Keratinocyte (primary cell): ENCODE results near the gene MAPT. TPM values are rescaled to one million over a fixed set of nuclear protein-coding genes. Genes with fewer than 3 reads are reported as not detected.
"Not testable (repeated sequence)": the region's sequence is repeated elsewhere in the genome, so short reads cannot be mapped to it uniquely, and the experiment has no call there.

Source experiments
- DNase-seq: peaks from one replicate; pipeline ENCODE4 v3.0.0-alpha.2; 2011; ENCODE audit warnings: low read depth, missing footprints, low spot score
- FAIRE-seq: peaks from 2 replicates; lab custom pipeline; 2011; peaks lifted over from hg19 to GRCh38; lab: Jason Lieb, UNC
- H2AFZ ChIP-seq: 2 replicates; pipeline ENCODE4 v1.6.0; 2012; ENCODE audit warnings: low read length, control low read depth, inconsistent platforms; ENCODE audit not compliant: control insufficient read depth
- H3K27ac ChIP-seq: 2 replicates; pipeline ENCODE4 v1.5.1; 2011; ENCODE audit warnings: low read length; ENCODE audit not compliant: control insufficient read depth, insufficient read depth
- H3K27me3 ChIP-seq: 3 replicates; pipeline ENCODE4 v1.6.0; 2011; ENCODE audit warnings: low read length; ENCODE audit not compliant: control insufficient read depth, insufficient read depth; ENCODE audit errors: extremely low read depth
- H3K36me3 ChIP-seq, 2 experiments: 2 replicates in 1 of 2; 3 replicates in 1 of 2; pipeline ENCODE4 v1.5.1; 2011; ENCODE audit warnings: low read length in 2 of 2, mild to moderate bottlenecking in 1 of 2; ENCODE audit not compliant: control insufficient read depth in 2 of 2, insufficient read depth in 2 of 2; ENCODE audit errors: extremely low read depth in 1 of 2
- H3K4me1 ChIP-seq: 3 replicates; pipeline ENCODE4 v1.5.1; 2011; ENCODE audit warnings: low read length; ENCODE audit not compliant: control insufficient read depth, insufficient read depth; ENCODE audit errors: extremely low read depth
- H3K4me2 ChIP-seq: 3 replicates; pipeline ENCODE4 v1.6.0; 2011; ENCODE audit warnings: low read depth, low read length; ENCODE audit not compliant: control insufficient read depth, insufficient read depth; ENCODE audit errors: extremely low read depth
- H3K4me3 ChIP-seq, 3 experiments: fragments of 200-600 bp in 1 of 3; sonication (generic) in 1 of 3; 2 replicates in 2 of 3; 3 replicates in 1 of 3; pipeline ENCODE4 v1.5.1; 2011 to 2016; ENCODE audit warnings: low read length in 3 of 3, mild to moderate bottlenecking in 3 of 3, control low read depth in 2 of 3, inconsistent platforms in 1 of 3, low read depth in 1 of 3, mixed read lengths in 1 of 3, mixed run types in 1 of 3, moderate library complexity in 1 of 3; ENCODE audit not compliant: control insufficient read depth in 2 of 3, insufficient read depth in 2 of 3; ENCODE audit errors: extremely low read depth in 1 of 3
- H3K79me2 ChIP-seq: 2 replicates; pipeline ENCODE4 v1.6.0; 2012; ENCODE audit warnings: low read length; ENCODE audit not compliant: control insufficient read depth, insufficient read depth
- H3K9ac ChIP-seq: 3 replicates; pipeline ENCODE4 v1.6.0; 2011; ENCODE audit warnings: low read length; ENCODE audit not compliant: control insufficient read depth, insufficient read depth; ENCODE audit errors: extremely low read depth
- H3K9me1 ChIP-seq: 3 replicates; pipeline ENCODE4 v1.6.0; 2011; ENCODE audit warnings: low read length; ENCODE audit not compliant: control insufficient read depth, insufficient read depth; ENCODE audit errors: extremely low read depth
- H3K9me3 ChIP-seq: 2 replicates; pipeline ENCODE4 v1.5.1; 2012; ENCODE audit warnings: low read depth, low read length; ENCODE audit not compliant: control insufficient read depth
- H4K20me1 ChIP-seq: 3 replicates; pipeline ENCODE4 v1.6.0; 2011; ENCODE audit warnings: low read length; ENCODE audit not compliant: control insufficient read depth, insufficient read depth; ENCODE audit errors: extremely low read depth
- EZH2 ChIP-seq: IDR thresholded peaks from one replicate; pipeline ENCODE4 v1.6.1; 2012; ENCODE audit warnings: inconsistent platforms, mild to moderate bottlenecking, low read length, moderate library complexity
- dilution Hi-C: fragments of 300-500 bp; cut with MboI; formaldehyde crosslinking; loops from one replicate; pipeline ENCODE4 v1.7.0; 2020; ENCODE audit warnings: low sequenced_read_pairs; ENCODE audit not compliant: extremely low pct_ligation_motif_present
- polyA plus RNA-seq, 5 experiments: library from polyadenylated mRNA; depleted of rRNA in 3 of 5; stranded (reverse) in 3 of 5; stranded (forward) in 1 of 5; unstranded in 1 of 5; fragments of >200 nt; gene quantifications; 1 replicate in 1 of 5; 2 replicates in 3 of 5; 3 replicates in 1 of 5; pipeline versions ENCODE4 v1.2.1 to v1.2.3, GENCODE V29; 2011 to 2012; ENCODE audit warnings: missing spikeins in 2 of 5, low read depth in 1 of 5, low replicate concordance in 1 of 5
- TF ChIP-seq, protein P1 (sequence below), 3 experiments: IDR thresholded peaks in 1 of 3; conservative IDR thresholded peaks in 1 of 3; optimal IDR thresholded peaks in 1 of 3; 2 replicates in 2 of 3; 3 replicates in 1 of 3; pipeline versions ENCODE3 to v1.5.1; 2011; ENCODE audit warnings: low read length in 3 of 3, mild to moderate bottlenecking in 3 of 3, moderate library complexity in 2 of 3, control low read depth in 1 of 3, inconsistent platforms in 1 of 3; ENCODE audit not compliant: insufficient read depth in 2 of 3; ENCODE audit errors: extremely low read depth in 1 of 3

Gene MAPT
- polyA plus RNA-seq, 1 donor (not counting 4 experiments of a cell fraction or from before 2014, with no cell fraction given): 0.08 TPM

DNA sequence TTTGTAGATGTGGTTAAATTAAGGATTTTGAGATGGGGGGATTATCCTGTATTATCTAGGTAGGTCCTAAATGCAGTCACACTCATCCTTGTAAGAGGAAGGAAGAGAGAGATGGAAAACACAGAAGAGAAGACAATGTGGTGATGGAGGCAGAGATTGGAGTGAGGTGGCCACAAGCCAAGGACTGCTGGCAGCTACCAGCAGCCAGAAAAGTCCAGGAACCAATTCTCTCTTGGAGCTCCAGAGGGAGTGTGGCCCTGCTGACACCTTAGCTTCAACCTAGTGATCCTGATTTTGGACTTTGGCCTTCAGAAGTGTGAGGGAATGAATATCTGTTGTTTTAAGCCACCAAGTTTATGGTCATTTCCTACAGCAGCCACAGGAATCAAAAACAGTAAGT is 18.0 kb downstream of the MAPT start:
- Histone ChIP-seq H3K36me3 (no peaks in the 10 kb centered on the region), H3K4me3 (no peak overlapping the region), H3K9me3 (no peaks in the 10 kb centered on the region), H3K9ac (no peak overlapping the region), H2AFZ (no peak overlapping the region), H3K4me1 (no peaks in the 10 kb centered on the region), H3K79me2 (no peaks in the 10 kb centered on the region), H3K9me1 (no peaks in the 10 kb centered on the region), H3K4me2 (no peak overlapping the region), H4K20me1 (no peaks in the 10 kb centered on the region), H3K27ac (no peak overlapping the region), H3K27me3 (peaks cover 10% of the 10 kb centered on the region)
- no peak for FAIRE-seq
- dilution Hi-C loops: no loop called here
- TF ChIP-seq, protein P1, sequence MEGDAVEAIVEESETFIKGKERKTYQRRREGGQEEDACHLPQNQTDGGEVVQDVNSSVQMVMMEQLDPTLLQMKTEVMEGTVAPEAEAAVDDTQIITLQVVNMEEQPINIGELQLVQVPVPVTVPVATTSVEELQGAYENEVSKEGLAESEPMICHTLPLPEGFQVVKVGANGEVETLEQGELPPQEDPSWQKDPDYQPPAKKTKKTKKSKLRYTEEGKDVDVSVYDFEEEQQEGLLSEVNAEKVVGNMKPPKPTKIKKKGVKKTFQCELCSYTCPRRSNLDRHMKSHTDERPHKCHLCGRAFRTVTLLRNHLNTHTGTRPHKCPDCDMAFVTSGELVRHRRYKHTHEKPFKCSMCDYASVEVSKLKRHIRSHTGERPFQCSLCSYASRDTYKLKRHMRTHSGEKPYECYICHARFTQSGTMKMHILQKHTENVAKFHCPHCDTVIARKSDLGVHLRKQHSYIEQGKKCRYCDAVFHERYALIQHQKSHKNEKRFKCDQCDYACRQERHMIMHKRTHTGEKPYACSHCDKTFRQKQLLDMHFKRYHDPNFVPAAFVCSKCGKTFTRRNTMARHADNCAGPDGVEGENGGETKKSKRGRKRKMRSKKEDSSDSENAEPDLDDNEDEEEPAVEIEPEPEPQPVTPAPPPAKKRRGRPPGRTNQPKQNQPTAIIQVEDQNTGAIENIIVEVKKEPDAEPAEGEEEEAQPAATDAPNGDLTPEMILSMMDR (optimal IDR thresholded peaks at IDR 0.05 in 1 of 3, IDR thresholded peaks at IDR 0.05 in 1 of 3, conservative IDR thresholded peaks at IDR 0.05 in 1 of 3; ENCODE audit: extremely low read depth in 1 of 3, insufficient read depth in 2 of 3, low read length in 3 of 3): no peak
- no peak for TF ChIP-seq EZH2
- DNase-seq: no peak

DNA sequence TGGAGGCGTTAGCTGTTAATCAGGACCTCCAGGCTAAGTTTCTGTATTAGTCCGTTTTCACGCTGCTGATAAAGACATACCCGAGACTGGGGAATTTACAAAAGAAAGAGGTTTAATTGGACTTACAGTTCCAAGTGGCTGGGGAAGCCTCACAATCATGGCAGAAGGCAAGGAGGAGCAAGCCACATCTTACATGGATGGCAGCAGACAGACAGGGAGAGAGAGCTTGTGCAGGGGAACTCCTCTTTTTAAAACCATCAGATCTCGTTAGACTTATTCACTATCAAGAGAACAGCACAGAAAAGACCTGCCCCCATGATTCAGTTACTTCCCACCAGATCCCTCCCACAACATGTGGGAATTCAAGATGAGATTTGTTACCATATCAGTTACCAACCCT is 18.7 kb downstream of the MAPT start:
- H3K4me2 ChIP-seq, H2AFZ ChIP-seq, H3K79me2 ChIP-seq, DNase-seq, H3K4me3 ChIP-seq, H3K4me1 ChIP-seq, H4K20me1 ChIP-seq, H3K27ac ChIP-seq, H3K9me3 ChIP-seq, FAIRE-seq, dilution Hi-C loops, H3K9ac ChIP-seq, H3K36me3 ChIP-seq, H3K9me1 ChIP-seq: not testable (repeated sequence)
- peaks cover 11% of the 10 kb centered on the region for H3K27me3 ChIP-seq

DNA sequence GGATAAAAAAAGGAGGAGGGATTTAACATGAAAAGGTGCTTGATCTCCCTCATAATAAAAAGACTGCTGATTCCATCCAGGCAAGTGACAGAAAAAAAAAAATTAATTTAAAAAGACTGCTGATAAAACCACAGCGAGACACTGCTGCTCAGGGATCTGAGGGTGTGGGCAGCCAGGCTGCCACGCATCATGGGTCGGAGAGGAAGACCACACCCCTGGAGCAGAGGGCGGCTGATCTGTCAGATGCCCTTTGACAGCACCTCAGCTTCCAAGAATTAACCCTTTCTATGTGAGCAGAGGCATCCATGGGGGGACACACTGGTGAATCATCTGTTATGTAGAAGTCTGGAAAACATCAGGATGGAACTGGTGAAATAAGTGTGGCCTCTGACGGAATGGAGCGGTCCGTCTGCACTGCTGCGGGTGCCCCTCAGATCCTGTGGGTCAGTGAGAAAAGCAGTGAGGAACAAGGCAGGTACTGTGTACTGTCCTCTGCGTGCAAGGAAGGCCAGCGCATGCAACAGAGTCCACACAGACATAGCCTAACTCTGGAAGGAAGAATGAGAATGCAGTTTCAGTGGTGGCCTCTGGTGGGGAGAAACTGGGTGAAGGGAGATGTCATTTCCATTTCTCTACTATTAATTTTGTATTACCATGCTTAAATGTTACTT is 19.8 kb downstream of the MAPT start:
- Histone ChIP-seq H3K27ac (no peak overlapping the region), H3K4me3 (no peak overlapping the region), H3K9me3 (no peaks in the 10 kb centered on the region), H3K4me2 (no peak overlapping the region), H2AFZ (no peak overlapping the region), H3K36me3 (no peaks in the 10 kb centered on the region), H3K4me1 (no peaks in the 10 kb centered on the region), H3K9me1 (no peaks in the 10 kb centered on the region), H3K9ac (no peak overlapping the region), H3K79me2 (no peaks in the 10 kb centered on the region), H3K27me3 (peaks cover 8% of the 10 kb centered on the region), H4K20me1 (no peaks in the 10 kb centered on the region)
- TF ChIP-seq, protein P1 (optimal IDR thresholded peaks at IDR 0.05 in 1 of 3, IDR thresholded peaks at IDR 0.05 in 1 of 3, conservative IDR thresholded peaks at IDR 0.05 in 1 of 3; ENCODE audit: extremely low read depth in 1 of 3, insufficient read depth in 2 of 3, low read length in 3 of 3): no peak
- TF ChIP-seq EZH2: no peak
- DNase-seq (no peak), FAIRE-seq (no peak)
- dilution Hi-C loops: no loop called here
